Kidney glomerular epithelial cell (primary cell): ENCODE measurements around the gene TBX1.

Experiments
- DNase-seq: peaks from one replicate; lab custom pipeline; 2025; lab: John Stamatoyannopoulos, UW

The TBX1 gene

DNA sequence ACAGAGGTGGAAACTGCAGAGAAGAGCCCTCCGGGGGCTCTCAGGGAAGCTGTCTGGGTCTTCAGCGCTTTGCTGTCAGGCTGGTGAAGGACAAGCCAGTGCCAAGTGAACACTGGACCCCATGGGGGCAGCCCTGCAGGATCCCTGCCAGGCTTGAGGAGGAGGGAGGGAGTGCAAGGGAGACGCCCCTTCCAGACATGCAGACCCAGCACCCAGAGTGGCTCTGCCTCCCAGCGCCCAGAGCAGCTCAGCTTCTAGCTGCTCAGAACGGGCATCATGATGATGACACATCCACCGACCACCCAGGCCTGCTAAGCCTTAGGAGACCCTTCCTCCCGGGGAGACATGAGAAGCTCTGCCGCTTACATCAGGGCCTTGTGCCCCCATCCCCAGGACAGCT, 39.7 kb downstream of the TBX1 start:
- no peak for DNase-seq

DNA sequence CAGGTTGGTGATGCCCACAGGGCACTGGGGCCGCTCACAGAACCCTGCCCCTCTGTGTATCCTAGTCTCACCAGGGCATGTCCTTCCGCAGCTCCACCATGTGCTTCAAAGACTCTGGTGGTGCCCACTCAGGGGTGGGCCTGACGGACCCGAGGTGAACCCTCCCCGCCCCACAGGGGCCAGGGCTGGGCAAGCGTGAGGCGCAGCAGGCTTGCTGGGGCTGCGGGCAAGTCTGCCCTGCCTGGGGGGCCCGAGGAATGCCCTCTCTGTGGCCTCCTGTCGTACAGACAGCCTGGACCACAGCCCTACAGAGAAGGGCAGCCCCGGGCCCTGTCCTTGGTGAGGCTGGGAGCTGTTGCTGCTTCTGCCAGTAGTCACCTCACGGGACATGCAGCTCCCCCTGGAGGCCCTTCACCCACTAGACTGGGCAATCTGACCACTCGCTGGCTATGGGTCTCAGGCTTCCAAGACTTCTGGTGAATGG, 40.2 kb downstream of the TBX1 start:
- no peak for DNase-seq

DNA sequence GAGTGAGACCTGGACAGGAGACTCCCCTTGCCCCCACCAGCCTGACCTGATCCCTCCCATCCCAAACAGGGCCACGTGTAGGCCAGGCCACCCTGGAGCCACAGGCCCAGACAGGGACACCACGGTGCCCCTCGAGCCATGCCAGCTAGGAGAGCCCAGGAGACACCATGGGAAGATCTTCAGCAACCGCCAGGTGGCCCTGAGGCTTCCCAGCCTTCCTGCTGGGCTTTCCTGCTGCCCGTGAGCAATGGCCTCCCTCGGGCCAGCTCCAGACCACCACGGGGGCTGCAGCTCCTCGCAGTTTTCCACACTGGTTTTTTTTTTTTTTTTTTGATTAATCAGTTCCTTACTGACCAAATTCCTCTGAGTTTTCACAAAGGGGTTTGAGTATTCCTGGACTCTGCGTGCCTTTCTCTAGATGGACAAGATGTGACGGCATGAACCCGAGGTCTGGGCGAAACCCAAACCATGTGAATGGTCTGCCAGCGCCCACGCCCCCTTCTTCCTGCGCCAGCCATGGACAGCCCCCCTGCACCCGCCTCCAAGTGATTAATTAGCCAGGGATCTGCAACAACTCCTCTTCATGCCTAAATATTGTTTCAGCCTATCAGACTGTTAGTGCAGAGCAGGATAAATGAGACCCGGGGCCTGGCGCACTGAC, 40.9 kb downstream of the TBX1 start:
- DNase-seq = no peak

DNA sequence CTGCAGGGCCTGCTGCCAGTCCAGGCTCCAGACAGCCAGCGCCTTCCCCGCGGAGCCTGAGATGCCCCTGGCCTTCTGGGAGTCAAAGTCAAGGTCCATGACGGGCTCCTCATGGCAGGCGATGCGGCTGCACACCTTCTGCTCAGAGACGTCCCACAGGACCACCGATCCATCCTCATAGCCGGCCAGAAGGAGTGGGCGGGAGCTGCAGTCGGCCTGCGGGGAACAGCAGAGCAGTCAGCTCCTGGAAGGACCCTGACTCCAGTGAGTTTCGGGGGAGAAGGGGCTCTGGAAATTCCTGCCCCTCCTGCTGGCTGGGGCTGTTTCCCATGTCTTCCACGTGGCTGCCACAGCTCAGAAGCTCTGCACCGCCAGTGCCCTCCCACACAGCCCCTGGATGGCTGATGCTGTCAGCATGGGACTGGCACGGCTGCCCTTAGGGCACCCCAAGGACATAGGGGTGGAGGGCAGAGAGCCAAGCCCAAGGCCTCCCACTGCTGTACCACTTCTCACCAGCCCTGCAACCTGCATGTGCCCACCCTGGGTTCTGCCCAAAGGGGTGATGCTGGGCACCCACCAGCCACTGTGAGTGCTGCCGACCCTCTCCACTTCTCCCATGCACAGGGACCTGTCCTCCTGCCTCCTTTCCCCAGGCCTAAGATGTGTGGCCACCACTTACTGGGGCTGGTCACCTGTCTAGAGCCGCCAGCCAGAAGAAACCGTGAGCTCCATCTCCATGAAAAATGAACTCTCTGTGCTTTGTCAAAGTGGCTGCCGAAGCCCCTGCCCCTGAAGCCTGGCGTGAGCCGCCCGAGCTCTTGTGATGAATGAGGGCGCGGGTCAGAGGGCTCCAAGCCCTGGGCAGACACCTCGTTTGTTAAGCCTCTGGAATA, 41.7 kb downstream of the TBX1 start:
- no peak for DNase-seq

DNA sequence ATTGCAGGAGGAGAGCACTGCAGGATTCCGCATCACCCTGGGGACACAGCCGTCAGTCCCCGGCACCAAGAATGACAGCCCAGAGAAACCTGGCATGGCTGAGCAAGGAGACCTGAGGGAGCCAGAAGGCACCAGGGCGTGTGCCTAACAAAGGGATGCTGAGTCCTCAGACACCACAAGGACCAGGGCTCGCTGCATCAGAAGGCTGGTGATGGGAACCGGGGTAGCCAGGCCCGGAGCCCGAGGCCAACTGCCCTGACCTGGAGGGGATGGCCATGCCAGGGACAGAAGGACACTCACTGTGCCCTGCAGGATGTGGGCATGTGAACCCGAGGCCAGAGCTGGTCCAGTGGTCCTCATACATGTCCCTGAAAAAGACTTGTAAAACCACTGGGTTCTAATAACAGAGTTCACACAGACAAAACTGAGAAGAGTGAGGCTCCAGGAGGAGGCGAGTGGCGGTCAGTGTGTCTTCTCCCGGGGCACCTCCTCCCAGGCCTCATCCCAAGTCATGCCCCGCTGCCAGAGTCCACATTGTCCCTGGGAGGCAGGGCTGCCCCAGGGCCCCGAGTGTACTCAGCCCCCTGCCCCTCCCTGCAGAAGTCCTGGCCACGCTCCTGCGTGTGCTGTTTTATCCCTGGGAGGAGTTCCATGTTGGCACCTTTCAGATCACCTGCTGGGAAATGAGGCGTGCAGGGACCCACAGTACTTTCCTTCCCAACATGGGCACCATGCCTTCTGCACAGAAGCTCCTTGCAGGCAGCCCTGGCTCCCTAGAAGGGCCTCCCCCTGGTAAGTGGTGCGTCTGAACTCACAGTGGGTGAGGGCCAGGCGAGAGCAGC, 42.5 kb downstream of the TBX1 start:
- no peak for DNase-seq

DNA sequence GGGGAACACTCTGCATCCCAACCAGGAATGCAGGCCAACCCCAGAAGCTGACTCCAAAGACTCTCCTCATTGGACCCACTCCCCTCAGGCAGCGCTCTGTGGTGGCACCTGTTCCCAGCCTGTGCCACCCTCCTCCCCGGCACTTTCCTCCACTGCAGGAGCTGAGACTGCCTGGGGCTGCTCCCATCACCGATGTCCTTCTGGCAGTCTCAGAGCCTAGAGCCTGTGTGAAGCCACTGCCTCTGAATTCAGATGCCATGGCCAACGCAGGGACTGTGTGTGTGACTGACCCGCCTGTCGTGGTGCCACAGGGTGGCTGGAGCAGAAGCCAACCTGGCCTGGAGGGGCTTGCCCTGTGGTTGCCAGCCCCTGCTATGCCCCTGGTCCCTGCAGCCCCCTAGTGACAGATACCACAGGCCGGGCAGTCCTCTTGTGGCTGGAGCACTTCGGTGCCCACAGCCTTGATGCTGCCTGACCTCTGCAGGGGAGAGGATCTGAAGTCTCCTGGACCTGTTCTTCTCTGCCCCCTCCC, 43.2 kb downstream of the TBX1 start:
- no peak for DNase-seq

DNA sequence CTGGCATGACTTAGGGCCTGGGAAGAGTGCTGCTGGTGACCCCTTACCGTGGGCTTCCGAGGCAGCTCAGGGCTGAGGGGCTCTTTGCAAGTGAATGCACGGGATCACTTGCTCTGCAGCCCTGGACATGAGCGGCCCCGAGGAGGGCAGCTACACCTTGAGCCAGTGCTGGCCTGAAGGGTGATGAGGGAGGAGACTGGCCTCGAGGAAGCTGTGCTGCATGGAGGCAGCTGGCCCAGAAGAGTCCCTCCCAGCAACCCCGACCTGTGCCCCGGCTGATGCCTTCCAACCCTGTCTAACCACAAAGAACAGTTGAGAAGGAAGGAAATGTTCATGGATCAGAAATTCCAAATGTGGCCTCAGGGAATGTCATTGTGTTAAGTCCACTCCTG, 45.2 kb downstream of the TBX1 start:
- DNase-seq = no peak

DNA sequence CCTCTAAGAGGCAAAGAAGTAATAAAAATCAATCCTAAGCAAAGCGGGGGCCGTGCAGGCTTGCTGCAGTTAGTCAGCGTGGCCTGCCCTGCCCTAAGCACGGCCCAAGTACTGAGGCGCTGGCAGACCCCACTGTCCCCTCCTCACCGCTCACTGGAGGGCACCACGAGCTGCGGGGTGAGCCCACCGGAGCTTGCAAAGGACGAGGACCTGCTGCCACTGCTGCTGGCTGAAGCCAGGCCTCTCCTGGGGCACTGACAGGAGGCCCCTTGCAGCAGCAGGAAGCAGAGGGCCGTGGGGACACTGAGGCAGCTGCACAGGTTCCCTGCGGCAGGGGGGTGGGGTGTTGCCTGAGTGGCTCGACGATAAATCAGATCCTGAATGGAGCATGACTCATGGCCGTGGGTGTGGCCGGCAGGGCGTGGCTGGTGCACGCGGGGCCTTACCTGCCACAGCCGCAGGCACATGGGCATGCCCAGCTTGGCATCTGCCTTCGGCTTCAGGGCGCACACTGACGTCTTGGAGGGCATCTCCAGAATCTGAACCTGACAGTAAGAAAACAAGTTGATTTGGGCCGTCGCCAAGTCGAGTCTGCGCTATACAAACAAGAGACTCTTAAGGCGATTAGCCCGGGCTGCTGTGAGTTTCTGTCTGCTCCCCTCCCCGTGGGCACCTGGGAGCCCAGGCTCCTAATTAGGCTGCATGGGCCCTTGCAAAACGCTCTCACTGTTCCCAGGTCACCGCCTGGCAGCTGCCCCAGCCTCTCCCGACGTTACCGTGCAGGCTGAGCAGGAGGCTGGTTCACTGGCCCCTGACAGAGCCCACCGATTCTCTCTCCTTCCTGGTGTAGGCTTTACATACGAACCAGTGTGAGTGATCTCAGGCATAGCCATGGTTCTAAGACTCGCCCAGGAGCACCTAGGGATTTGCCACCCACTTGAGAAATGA, 45.9 kb downstream of the TBX1 start:
- DNase-seq = no peak

DNA sequence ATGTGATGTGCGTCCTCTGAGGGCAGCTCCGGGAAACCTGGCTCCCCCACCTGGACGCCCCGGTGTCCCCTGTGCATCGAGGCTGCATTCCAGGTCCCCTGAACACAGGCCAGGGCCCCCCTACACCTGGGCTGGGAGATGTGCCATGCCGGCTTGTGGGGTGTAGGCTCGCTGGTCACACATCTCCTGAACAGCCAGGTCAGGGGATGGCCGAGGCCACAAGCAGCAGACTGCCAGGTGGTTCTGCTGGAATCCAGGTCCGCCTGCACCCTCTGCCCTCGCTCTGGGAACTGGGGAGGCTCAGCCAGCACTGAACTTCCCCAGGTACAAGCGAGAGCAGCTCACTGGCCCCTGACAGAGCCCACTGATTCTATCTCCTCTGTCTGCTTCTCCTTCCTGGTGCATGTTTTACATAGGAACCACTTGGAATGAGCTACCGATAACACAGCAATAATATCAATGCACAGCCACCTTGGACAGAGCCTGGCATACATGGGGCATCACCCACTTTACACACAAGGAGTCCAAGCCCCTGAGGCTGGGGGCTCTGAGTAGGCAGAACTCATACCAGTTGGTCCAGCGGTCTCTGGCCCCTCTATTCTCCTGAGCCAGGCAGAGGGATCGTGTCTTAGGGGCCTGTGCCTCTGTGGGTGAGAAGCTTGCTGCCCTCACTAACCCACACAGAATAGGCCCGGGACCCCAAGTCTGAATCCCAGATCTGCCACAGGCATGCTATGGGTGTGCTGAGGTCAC, 46.8 kb downstream of the TBX1 start:
- no peak for DNase-seq

DNA sequence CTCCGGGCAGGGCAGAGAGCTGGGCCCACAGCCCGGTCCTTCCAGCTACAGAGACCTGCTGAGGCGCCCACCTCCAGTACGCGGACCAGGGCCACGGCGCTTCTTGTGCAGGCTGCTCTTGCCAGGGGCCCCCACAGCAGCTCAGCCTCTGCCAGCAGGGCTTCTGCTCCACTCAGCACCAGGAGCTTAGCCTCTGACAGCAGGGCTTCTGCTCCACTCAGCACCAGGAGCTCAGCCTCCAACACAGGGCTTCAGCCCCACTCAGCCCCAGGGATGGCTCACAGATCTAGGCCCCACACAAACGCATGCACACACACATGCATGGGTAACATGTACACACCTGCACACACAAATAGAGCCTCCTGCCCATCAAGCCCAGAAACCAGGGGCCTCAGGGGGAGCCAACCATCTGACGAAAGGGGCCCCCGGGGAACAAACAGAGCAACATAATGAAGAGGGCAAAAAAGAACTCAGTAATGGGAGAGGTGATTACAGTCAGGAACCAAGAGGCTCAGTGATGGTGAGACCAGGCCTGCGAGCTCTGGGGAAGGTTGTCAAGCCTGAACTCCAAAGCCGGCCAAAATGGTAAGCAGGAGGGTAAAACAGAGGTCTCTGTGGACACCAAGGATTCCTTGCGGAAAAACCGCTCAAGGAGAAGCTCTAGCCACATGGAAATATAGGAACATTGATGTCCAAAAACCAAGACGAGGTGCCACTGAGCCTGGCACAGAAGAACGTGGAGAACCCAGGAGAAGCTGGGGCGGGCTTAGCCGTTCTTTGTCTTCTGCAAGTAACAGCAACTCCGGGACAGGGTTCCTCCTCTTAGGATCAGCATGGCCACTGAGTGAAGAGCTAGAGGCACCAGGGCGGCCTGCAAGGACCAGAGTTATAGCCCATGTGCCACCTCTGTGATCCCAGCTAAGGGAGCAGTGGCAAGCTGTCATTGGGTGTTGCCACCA, 47.6 kb downstream of the TBX1 start:
- DNase-seq = no peak

DNA sequence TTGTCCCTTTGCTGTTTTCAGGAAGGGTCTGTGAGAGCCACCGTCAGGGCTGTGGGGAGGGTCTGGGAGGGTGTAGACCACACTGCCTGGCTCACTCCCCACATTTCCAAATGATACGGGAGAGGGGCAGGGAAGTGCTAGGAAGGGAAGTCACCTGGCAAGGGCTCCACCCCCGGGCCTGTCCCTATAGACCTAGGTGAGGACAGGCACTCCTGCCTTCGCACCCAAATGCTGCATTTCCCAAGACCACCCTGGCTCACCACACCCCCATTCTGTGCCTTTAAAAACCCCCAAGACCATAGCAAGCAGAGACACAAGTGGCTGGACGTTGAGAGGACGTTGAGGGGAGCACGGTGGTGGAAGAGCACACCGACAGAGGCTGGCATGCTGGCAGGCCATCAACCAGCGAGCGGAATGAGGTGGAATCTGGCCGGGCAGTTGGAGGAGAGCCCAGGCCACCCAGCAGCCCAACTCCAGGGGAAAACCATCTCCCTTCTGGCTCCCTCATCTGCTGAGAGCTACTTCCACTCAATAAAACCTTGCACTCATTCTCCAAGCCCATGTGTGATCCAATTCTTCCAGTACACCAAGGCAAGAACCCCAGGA, 48.4 kb downstream of the TBX1 start:
- DNase-seq = no peak

DNA sequence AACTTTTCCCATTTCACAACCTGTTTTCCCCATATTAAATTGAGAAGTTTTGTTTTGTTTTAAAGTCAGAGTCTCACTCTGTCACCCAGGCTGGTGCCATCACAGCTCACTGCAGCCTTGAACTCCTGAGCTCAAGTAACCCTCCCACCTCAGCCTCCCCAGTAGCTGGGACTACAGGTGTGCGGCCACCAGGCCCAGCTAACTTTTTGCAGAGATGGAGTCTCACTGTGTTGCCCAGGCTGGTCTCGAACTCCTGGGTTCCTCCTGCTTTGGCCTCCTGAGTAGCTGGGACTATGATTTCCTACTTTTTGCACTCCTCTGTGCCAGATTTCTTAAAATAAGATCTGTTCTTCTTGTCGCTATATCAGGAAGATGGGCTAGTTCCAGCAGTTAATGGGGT, 49.2 kb downstream of the TBX1 start:
- DNase-seq = no peak

DNA sequence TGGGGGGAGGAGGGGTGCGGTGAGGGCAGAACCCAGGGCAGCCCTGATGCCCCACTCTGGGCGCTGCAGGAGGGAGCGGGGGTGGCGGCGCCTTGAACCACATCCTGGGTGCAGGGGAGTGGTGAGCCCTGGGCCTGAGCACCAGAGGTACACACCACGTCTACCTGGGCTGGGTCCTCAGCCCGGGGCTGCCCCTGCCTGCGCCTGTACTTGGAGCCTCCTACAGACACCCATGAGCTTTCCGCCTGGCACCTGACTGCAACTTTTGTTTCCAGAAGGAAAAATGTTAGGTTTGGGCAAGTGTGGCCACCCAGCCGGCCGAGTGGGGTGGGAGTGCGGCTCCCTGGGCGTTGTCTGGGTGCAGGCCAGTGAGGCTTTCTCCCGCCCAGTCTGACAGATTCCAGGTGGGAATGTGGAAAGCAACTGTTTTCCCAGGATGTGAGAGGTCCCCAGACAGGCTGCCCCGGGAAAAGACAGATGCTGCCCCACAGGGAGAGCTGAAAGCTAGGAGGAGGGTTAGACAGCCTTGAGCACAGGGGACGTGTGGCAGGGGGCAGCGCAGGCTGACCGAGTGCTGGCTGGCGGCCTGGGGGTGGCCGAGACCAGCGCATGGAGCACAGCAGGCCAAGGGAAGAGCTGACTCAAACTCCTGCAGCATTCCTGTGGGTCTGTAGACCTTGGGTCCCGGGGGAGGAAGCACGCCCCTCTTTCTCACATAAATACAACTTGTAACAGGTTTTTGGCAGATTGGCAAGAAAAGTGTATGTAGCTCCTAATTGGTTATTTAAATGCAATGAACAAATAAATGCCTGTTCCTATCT, 50.0 kb downstream of the TBX1 start:
- DNase-seq = peak; percentile 59

DNA sequence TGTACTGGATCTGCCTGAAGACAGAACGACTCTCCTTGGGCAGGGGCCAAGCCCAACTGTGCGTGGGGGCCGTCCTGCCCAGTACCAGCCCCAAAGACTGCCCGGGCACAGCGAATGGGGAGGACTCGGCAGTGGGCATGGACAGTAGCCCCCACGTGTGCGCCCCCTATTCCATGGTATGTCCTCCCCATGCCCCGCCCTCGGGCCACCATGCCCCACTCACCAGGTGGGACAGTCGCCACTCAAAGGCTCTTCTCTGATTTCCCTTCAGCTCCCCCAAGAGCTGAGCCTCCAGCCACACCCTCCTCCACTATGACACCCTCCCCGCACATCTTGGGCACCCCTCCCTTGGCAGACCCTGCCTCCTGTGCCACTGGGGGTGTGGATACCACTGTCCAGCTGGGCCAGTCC, 50.6 kb downstream of the TBX1 start:
- DNase-seq = no peak

DNA sequence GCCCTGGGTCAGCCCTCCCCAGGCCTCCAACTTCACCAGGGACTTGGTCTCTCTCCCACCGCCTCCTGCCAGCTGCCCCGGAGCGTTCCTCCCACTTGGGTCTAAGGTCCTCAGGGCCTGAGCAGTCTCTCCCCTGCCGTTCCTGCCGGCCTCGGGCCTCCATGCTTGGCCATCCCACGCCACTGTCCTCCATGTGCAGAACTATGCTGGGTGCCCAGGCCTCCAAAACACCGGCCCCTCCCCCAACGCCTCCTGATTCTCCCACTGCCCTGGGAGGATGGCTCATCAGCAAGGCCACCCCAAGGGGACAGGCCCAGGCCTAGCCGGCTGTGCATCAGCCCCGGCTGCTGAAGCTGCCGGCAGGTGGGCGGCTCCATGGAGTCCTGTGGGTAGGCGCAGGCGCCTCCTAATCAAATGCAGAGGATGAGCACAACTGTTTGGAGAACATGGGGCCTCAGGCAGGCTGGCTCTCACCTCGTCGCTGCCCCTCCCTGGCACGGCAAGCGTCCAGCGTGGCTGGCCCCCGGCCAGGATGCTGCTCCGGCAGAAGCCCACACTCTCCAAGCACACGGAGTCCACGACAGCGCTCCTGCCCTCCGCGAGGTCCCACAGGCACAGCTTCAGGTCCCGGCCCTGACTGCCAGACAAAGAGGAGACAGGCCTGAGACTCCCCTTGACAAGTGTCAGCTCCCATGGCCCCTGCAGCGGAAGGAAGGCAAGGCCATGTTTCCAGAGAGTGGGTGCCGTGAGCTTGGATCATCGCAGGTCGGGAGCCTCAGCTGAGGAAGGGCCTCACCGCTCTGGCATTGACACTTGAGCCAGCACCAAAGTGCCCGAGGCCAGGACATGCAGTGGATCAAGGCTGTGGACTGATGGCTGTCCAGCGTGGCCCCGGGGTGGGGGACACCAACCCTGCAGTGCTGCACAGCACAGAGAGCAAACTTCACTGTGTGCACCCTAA, 51.5 kb downstream of the TBX1 start:
- no peak for DNase-seq

DNA sequence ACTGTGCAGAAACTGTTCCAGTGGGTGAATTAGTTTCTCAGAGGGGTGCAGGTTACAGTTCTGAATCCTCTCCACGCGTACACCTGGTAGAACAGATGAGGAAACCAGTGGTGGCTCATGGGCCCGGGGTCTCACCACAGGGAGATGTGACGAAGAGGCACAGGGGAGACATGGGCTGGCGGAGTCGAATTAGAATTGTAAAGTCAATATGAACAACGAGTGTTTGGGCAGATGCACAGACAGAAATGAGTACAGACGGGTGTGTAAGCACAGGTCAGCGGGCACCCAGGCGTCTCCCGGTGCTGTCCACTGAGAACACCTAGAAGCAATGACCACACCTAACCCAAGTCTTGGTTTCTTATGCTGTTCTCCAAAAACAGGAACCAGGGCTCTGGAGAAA, 52.3 kb downstream of the TBX1 start:
- no peak for DNase-seq

DNA sequence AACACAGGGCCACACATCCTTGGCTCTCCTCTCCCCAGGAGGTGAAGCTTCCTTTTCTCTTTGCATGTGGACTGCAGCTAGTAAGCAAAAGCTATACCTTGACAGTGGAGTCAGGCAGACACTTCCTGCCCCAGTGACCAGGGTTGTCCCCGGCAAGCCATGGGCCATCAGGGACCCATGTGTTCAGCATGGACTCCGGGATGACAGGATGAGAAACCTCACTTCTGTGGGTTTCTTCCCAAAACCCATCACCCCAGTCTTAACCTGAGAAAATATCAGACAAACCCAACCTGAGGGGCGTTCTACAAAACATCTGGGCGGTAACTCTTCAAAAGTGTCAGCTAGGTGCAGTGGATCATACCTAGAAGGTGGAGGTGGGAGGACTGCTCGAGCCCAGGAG, 53.9 kb downstream of the TBX1 start:
- DNase-seq = no peak
